Left ventricle myocardium superior (tissue), 1 donor: ENCODE measurements around the gene GNAI2. TPM values are rescaled to one million over a fixed set of nuclear protein-coding genes. Genes with fewer than 3 reads are reported as not detected.

Experiments
- ATAC-seq: fragments of 200-7000 bp; cut with Tn5 transposase; one replicate; pipeline ENCODE4 v1.9.1; 2020; ENCODE audit warnings: mild to moderate bottlenecking, moderate library complexity
- DNase-seq: peaks from one replicate; pipeline ENCODE4 v3.0.0-alpha.2; 2020
- intact Hi-C: fragments of 100-400 bp; cut with micrococcal nuclease; formaldehyde crosslinking; loops from one replicate; pipeline ENCODE4 v1.11.0; 2022
- microRNA-seq: library from miRNA; unstranded; fragments of <30 nt; microRNA quantifications from one replicate; pipeline ENCODE4 v1.2.0, GENCODE V29; 2020; ENCODE audit warnings: borderline number of aligned reads
- total RNA-seq: library from RNA; stranded (reverse); fragmentation: NEBNext Ultra II Directional; extraction: Animal tissue kit (Norgen Biotek cat#: 25700); gene quantifications from one replicate; pipeline ENCODE4 v1.2.1, GENCODE V29; 2021
- donor health status: DM: no; HTN: yes; CAD: no; lungs with severe emphysema.

GNAI2 gene
- total RNA-seq, 1 donor from 2014 or later = 137 TPM

DNA sequence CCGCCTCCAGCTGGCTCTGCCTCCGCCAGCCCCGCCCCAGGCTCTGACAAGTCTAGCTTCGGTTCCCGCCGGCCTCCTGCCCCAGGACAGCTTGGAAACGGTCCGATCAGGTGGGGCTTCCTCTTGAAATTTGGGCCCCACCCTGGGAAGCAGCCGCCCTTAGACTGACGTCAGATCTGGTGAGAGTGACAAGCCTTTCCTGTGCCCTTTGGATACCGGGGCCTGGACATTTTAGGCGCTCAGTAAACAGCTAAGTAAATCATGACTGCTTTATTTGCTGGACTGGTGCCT is 63.6 kb downstream of the GNAI2 start:
- intact Hi-C loops = no loop called here
- DNase-seq (no peak), ATAC-seq (no peak)

DNA sequence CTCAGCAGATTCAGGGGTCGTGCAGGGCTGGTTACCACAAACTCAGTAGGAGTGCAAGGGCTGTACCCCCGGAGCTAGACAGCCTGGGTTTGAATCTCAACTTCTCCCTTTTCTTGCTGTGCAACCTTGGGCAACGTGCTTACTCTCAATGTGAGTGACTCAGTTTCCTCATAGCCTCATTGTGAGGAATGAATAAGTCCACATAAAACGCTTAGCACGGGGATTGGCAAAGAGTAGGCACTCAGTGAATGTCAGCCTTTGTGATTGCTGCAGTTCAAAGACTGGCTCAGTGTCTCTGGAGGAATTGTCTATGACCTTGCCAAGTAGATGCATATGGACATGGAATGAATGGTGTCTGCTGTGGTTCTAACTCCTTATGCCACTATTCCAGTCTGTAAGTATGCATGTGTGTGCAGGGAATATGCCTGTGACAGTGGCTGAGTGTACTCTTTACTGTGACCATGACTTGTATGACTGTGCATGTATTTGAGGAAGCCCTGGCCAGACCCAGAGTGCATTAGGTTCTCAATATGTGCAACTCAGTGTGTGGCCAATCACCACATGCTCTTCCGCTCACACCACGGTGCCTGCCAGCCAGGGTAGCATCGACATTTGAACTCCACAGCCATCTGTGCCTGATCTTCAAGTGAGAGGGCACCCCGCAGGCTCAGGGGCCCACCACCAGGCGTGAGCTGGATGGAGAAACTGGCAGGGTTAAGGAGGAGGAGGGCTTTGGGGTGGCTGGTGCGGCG is 64.1 kb downstream of the GNAI2 start:
- ATAC-seq (peak; percentile 0), DNase-seq (peak; percentile 52)
- intact Hi-C loops = no loop called here

DNA sequence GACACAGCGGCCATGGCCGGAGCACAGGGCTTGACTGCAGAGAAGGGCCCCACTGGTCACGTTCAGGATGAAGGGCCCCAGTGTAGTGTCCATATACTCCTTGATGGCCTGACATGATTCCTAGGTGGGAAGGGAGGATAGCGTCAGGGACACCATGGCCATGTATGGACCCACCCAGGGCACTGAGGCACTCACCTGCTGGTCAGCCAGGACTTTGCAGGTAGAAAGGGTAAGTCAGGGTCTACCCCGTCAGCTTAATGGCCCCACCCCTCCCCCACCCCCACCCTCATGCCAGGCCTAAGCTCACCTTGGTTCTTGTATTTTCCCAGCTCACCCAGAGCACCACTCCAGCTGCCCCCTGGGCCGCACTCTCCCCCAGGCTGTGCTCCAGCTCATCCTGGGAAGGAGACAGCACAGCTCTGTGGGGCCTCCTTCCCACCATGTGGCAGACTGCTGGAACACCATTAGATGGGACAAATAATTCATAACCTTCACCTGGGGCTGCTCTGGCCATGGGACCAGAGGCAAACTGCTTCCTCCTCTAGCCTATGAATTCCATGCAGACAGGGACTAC is 64.8 kb downstream of the GNAI2 start:
- intact Hi-C loops = no loop called here
- ATAC-seq (no peak), DNase-seq (no peak)

DNA sequence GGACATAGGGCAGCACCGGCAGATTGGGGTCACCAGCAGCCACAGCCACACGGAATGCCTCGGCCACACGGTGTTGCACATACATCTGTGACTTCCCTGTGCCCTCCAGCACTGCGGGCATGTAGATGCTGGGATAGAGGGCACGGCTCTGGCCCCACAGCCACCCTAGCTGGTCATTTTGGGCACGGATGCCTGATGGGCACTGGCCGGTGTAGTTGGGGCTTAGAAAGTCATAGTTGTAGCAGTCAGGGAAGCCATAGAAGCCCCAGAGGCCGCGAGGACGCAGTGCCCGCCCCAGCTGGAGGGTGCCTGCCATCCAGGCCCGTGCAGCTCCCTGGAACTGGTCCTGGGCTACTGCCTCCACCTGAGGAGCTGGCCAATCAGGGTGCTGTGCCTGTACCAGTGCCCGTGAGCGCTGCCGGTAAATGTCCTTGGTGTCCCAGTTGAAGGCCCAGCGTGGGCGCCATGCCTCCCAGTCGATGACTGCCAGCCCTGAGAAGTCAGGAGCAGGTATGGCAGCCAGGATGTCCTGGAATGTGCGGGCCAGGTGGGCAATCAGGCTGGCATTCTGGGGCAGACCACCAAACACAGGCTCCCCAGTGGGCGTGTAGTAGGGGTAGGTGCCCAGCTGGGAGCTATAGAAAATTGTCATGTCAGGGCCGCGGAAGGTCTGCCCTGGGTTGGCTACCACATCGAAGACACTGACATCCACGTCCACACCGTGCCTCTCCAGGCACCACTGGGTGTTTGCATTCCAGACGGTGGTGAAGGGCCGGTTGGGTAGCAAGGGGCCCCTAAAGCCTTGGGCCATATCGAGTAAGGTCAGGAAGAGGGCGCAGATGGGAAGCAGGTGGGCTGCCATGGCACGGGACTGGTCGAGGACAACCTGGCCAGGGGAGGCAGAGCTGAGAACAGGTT is 66.3 kb downstream of the GNAI2 start:
- intact Hi-C loops = no loop called here
- DNase-seq = peak; percentile 47
- ATAC-seq = no peak

DNA sequence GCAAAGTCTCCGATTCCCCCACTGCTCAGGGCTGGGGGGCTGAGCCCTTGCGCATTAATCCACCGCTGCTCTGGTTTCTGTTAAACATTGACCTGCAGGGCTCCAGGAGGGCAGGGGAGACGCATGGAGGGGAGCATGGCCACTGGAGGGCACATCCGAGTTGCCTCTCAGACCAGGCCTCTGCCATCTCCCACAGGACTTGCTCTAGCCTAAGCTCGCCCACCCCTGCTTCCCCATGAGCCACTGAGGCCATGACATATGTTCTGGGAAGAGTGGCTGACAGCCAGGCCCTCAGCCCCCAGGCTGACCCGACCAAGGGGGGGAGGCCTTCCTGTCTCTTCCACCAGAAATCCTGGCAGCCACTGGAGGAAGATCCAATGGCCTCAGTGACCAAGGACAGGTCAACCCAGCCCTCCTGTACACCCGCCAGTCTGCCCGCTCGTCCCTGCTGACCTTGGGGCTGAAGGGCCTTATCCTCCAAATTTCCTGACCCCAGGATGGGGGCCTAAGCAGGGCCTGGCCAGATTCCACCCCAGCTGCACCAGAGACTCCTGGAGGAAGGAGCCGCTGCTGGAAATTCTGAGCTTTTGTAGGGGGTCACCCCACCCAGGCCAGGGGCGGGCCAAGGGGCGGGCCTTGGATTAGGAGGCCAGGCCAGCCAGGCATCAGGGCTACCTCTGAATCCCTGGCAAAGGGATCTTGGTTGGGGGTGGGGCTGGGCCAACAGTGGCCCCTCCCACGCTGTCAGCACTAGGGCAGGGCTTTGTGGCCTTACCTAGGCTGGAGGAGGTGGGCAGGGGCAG is 67.2 kb downstream of the GNAI2 start, which contains the start of gene HYAL1:
HYAL1 (minus strand) TSS at position 562 of the 803 bp plus-strand sequence. CDS start 618 bp downstream, outside the sequence.
- DNase-seq = peak; percentile 91
- intact Hi-C loops = no loop called here
- peak; percentile 56 for ATAC-seq

DNA sequence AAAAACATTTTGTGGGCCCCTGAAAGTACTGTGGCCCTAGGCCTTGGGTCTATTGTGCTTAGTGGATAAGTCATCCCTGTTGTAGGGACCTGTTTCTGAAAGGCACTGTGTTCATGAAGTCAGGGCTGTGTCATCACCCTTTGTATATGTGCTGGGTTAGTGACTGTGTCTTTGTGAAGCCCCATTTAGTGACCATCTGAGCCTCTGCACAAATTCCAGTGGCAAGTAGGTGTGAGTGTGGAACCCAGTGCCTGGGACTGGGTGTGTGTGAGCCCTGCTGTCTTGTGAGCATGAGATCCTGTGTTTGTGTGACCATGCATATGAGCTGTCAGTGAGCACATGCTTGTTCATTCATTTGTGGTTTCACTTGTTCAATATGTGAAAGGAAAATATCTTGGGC is 68.6 kb downstream of the GNAI2 start:
- intact Hi-C loops = no loop called here
- ATAC-seq (no peak), DNase-seq (no peak)

Small RNA genes lying within 50 kb of the gene (microRNA-seq; reads per million reads assigned to microRNA genes)
- not detected for gene MIR5787

Other genes with a start within 250 kb of the GNAI2 start
- gene RBM5, start 147.3 kb upstream of the GNAI2 start, total RNA-seq = 73.8 TPM
- gene SEMA3F, start 80.9 kb upstream of the GNAI2 start, total RNA-seq = 11.4 TPM
- not detected for gene GNAT1, start 44.6 kb upstream of the GNAI2 start, total RNA-seq
- gene SLC38A3, start 30.9 kb upstream of the GNAI2 start, total RNA-seq = 10.4 TPM
- 20.6 TPM for gene SEMA3B, start 32.9 kb downstream of the GNAI2 start, total RNA-seq
- gene LSMEM2, start 42.9 kb downstream of the GNAI2 start, total RNA-seq = 31.6 TPM
- 79.3 TPM for gene IFRD2, start 56.2 kb downstream of the GNAI2 start, total RNA-seq
- gene HYAL3, start 63.2 kb downstream of the GNAI2 start, total RNA-seq = 0.92 TPM
- 6.7 TPM for gene NAA80, start 63.2 kb downstream of the GNAI2 start, total RNA-seq
- 70.0 TPM for gene HYAL1, start 67.4 kb downstream of the GNAI2 start, total RNA-seq
- gene HYAL2, start 86.5 kb downstream of the GNAI2 start, total RNA-seq = 36.0 TPM
- gene TUSC2, start 92.0 kb downstream of the GNAI2 start, total RNA-seq = 30.7 TPM
- gene RASSF1, start 104.6 kb downstream of the GNAI2 start, total RNA-seq = 10.5 TPM
- gene ZMYND10, start 109.5 kb downstream of the GNAI2 start, total RNA-seq = 0.07 TPM
- gene NPRL2, start 114.6 kb downstream of the GNAI2 start, total RNA-seq = 16.8 TPM
- 5.2 TPM for gene CYB561D2, start 114.7 kb downstream of the GNAI2 start, total RNA-seq
- 27.4 TPM for gene TMEM115, start 123.3 kb downstream of the GNAI2 start, total RNA-seq